Stomach (tissue), 4 donors: ENCODE measurements around the gene KLK10.

ENCODE experiments used
- CTCF ChIP-seq, 7 experiments: fragments of 450-650 bp in 4 of 7; fragments of 200-600 bp in 3 of 7; sonication (generic) in 3 of 7; IDR thresholded peaks; one replicate each; pipeline ENCODE4 v1.5.1; 2016 to 2019; ENCODE audit warnings: antibody characterized with exemption in 7 of 7, control low read depth in 2 of 7, mild to moderate bottlenecking in 1 of 7
- EP300 ChIP-seq: sonication (generic); formaldehyde crosslinking; IDR thresholded peaks from one replicate; pipeline ENCODE4 v1.6.1; 2017; ENCODE audit warnings: antibody characterized with exemption
- POLR2A ChIP-seq, 4 donors: fragments of 450-650 bp; IDR thresholded peaks; one replicate each; pipeline ENCODE4 v1.6.1; 2016; ENCODE audit warnings: antibody characterized with exemption in 4 of 4, control low read depth in 2 of 4, mild to moderate bottlenecking in 1 of 4, moderate library complexity in 1 of 4
- POLR2AphosphoS5 ChIP-seq, 3 donors: sonication (generic); formaldehyde crosslinking; IDR thresholded peaks; one replicate each; pipeline ENCODE4 v1.6.1; 2016; ENCODE audit warnings: antibody characterized with exemption in 3 of 3

- TF ChIP-seq POLR2A (IDR thresholded peaks at IDR 0.05) = no peak
- TF ChIP-seq POLR2AphosphoS5 (IDR thresholded peaks at IDR 0.05) = no peak
- no peak for TF ChIP-seq EP300
- TF ChIP-seq CTCF (IDR thresholded peaks at IDR 0.05) = no peak
These were observed 17.0 kb upstream of the KLK10 start for GRCh38 chr19:51036519-51036918.
